SK-N-SH treated with all-trans-retinoic acid at 6 μM for 48 hours (cell line): Measurements from ENCODE around the gene C11orf52.

ENCODE experiments used
- ATAC-seq: fragments of 200-7000 bp; cut with Tn5 transposase; 3 replicates; pipeline ENCODE4 v1.9.1; 2020; ENCODE audit warnings: mild to moderate bottlenecking, moderate library complexity
- ARNTL ChIP-seq: fragments of 450-650 bp; formaldehyde crosslinking; IDR thresholded peaks from 2 replicates; pipeline ENCODE4 v1.5.0; 2020; ENCODE audit warnings: low read depth, mild to moderate bottlenecking, moderate library complexity, borderline replicate concordance
- BACH2 ChIP-seq: fragments of 250-450 bp; sonication (Bioruptor Pico); IDR thresholded peaks from 2 replicates; pipeline ENCODE4 v1.9.0; 2021; ENCODE audit warnings: mild to moderate bottlenecking, borderline replicate concordance
- CSDC2 ChIP-seq: fragments of 250-450 bp; sonication (Bioruptor Pico); IDR thresholded peaks from 2 replicates; pipeline ENCODE4 v1.5.0; 2020; ENCODE audit warnings: mild to moderate bottlenecking, moderate library complexity
- CSRNP3 ChIP-seq: fragments of 250-450 bp; sonication (Bioruptor Pico); IDR thresholded peaks from 2 replicates; pipeline ENCODE4 v1.5.1; 2021; ENCODE audit warnings: mild to moderate bottlenecking, moderate library complexity
- ESRRG ChIP-seq: fragments of 250-450 bp; sonication (Bioruptor Pico); IDR thresholded peaks from 2 replicates; pipeline ENCODE4 v1.6.1; 2021; ENCODE audit warnings: mild to moderate bottlenecking
- ISL1 ChIP-seq: fragments of 250-450 bp; sonication (Bioruptor Pico); IDR thresholded peaks from 2 replicates; pipeline ENCODE4 v2.1.2; 2022; ENCODE audit warnings: mild to moderate bottlenecking, moderate library complexity
- OSR1 ChIP-seq: fragments of 250-450 bp; sonication (Bioruptor Pico); IDR thresholded peaks from 2 replicates; pipeline ENCODE4 v1.8.0; 2022; ENCODE audit warnings: moderate library complexity, mild to moderate bottlenecking, inconsistent platforms
- RARB ChIP-seq: fragments of 250-450 bp; sonication (Bioruptor Pico); IDR thresholded peaks from 2 replicates; pipeline ENCODE4 v1.8.0; 2021; ENCODE audit warnings: mild to moderate bottlenecking, moderate library complexity
- SNAI2 ChIP-seq: fragments of 250-450 bp; sonication (Bioruptor Pico); IDR thresholded peaks from 2 replicates; pipeline ENCODE4 v1.5.0; 2020; ENCODE audit warnings: mild to moderate bottlenecking, moderate library complexity
- TCF4 ChIP-seq: fragments of 250-450 bp; sonication (Bioruptor Pico); IDR thresholded peaks from 2 replicates; pipeline ENCODE4 v1.8.0; 2021; ENCODE audit warnings: mild to moderate bottlenecking, moderate library complexity, borderline replicate concordance
- TOX ChIP-seq: fragments of 250-450 bp; sonication (Bioruptor Pico); IDR thresholded peaks from 2 replicates; pipeline ENCODE4 v1.8.0; 2021; ENCODE audit warnings: mild to moderate bottlenecking, moderate library complexity, borderline replicate concordance
- TSHZ2 ChIP-seq: fragments of 250-450 bp; sonication (Bioruptor Pico); IDR thresholded peaks from 2 replicates; pipeline ENCODE4 v1.5.0; 2020; ENCODE audit warnings: mild to moderate bottlenecking, moderate library complexity
- ZC3H10 ChIP-seq: fragments of 250-450 bp; sonication (Bioruptor Pico); IDR thresholded peaks from 2 replicates; pipeline ENCODE4 v1.5.1; 2021; ENCODE audit warnings: mild to moderate bottlenecking, moderate library complexity
- ZFP30 ChIP-seq: fragments of 450-650 bp; formaldehyde crosslinking; IDR thresholded peaks from 2 replicates; pipeline ENCODE4 v1.5.0; 2022; ENCODE audit warnings: mild to moderate bottlenecking, moderate library complexity
- ZNF565 ChIP-seq: fragments of 450-650 bp; formaldehyde crosslinking; conservative IDR thresholded peaks from 2 replicates; pipeline ENCODE4 v1.5.0; 2020; ENCODE audit warnings: low read depth, mild to moderate bottlenecking, moderate library complexity
- ZNF70 ChIP-seq: fragments of 450-650 bp; formaldehyde crosslinking; IDR thresholded peaks from 2 replicates; pipeline ENCODE4 v1.5.0; 2020; ENCODE audit warnings: mild to moderate bottlenecking, moderate library complexity
- ZNF8 ChIP-seq: fragments of 450-650 bp; formaldehyde crosslinking; IDR thresholded peaks from 2 replicates; pipeline ENCODE4 v1.5.0; 2020; ENCODE audit warnings: mild to moderate bottlenecking, moderate library complexity
- TF ChIP-seq, protein P1 (sequence below): fragments of 250-450 bp; sonication (Bioruptor Pico); IDR thresholded peaks from 2 replicates; pipeline ENCODE4 v1.8.0; 2021; ENCODE audit warnings: low read depth, mild to moderate bottlenecking, moderate library complexity, borderline replicate concordance
- TF ChIP-seq, protein P2 (sequence below): fragments of 250-450 bp; sonication (Bioruptor Pico); IDR thresholded peaks from 2 replicates; pipeline ENCODE4 v1.5.1; 2020; ENCODE audit warnings: low read depth, mild to moderate bottlenecking, moderate library complexity
- TF ChIP-seq, protein P3 (sequence below): fragments of 250-450 bp; sonication (Bioruptor Pico); IDR thresholded peaks from 2 replicates; pipeline ENCODE4 v1.8.0; 2020; ENCODE audit warnings: mild to moderate bottlenecking, moderate library complexity, borderline replicate concordance

The C11orf52 gene

DNA sequence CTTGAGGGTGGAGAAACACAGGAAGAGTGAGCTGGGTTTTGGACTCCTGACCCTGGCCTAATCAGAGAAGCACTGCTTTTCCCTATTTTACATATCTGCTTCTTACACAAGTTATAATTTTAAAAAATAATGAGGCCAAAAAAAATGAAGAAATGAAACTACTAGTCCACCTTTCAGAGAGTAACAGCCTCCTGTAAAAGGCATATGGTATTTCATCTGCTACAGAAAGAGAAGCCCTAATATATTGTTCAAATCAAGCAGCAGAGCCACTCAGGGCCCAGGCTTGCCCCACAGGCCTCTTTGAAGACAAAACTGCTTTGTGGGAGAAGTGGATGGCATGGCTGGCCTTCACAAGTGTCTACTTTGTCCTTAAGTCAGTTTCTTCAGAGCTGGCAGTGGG lies 28.4 kb downstream of the C11orf52 start:
- TF ChIP-seq ESRRG (no peak), CSRNP3 (no peak), ZNF8 (CRISPR knock-in tag) (no peak), RARB (no peak), TOX (no peak), ZFP30 (no peak), ZNF70 (no peak), ISL1 (no peak), BACH2 (no peak), TCF4 (CRISPR knock-in tag) (no peak), OSR1 (no peak), CSDC2 (CRISPR knock-in tag) (no peak)
- TF ChIP-seq, protein P1, sequence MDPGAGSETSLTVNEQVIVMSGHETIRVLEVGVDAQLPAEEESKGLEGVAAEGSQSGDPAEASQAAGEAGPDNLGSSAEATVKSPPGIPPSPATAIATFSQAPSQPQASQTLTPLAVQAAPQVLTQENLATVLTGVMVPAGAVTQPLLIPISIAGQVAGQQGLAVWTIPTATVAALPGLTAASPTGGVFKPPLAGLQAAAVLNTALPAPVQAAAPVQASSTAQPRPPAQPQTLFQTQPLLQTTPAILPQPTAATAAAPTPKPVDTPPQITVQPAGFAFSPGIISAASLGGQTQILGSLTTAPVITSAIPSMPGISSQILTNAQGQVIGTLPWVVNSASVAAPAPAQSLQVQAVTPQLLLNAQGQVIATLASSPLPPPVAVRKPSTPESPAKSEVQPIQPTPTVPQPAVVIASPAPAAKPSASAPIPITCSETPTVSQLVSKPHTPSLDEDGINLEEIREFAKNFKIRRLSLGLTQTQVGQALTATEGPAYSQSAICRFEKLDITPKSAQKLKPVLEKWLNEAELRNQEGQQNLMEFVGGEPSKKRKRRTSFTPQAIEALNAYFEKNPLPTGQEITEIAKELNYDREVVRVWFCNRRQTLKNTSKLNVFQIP (CRISPR knock-in tag) = no peak
- TF ChIP-seq, all 23 proteins: peak for 0
- ATAC-seq = no peak

GRCh38 chr11:111949519-111950426 lies 31.1 kb downstream of the C11orf52 start:
- ATAC-seq = no peak
- TF ChIP-seq, protein P2, sequence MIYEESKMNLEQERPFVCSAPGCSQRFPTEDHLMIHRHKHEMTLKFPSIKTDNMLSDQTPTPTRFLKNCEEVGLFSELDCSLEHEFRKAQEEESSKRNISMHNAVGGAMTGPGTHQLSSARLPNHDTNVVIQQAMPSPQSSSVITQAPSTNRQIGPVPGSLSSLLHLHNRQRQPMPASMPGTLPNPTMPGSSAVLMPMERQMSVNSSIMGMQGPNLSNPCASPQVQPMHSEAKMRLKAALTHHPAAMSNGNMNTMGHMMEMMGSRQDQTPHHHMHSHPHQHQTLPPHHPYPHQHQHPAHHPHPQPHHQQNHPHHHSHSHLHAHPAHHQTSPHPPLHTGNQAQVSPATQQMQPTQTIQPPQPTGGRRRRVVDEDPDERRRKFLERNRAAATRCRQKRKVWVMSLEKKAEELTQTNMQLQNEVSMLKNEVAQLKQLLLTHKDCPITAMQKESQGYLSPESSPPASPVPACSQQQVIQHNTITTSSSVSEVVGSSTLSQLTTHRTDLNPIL = no peak
- TF ChIP-seq ZNF565 (CRISPR knock-in tag) = no peak
- no peak for TF ChIP-seq ISL1
- no peak for TF ChIP-seq ESRRG
- TF ChIP-seq, protein P3, sequence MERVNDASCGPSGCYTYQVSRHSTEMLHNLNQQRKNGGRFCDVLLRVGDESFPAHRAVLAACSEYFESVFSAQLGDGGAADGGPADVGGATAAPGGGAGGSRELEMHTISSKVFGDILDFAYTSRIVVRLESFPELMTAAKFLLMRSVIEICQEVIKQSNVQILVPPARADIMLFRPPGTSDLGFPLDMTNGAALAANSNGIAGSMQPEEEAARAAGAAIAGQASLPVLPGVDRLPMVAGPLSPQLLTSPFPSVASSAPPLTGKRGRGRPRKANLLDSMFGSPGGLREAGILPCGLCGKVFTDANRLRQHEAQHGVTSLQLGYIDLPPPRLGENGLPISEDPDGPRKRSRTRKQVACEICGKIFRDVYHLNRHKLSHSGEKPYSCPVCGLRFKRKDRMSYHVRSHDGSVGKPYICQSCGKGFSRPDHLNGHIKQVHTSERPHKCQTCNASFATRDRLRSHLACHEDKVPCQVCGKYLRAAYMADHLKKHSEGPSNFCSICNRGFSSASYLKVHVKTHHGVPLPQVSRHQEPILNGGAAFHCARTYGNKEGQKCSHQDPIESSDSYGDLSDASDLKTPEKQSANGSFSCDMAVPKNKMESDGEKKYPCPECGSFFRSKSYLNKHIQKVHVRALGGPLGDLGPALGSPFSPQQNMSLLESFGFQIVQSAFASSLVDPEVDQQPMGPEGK (CRISPR knock-in tag) = no peak
- TF ChIP-seq ZC3H10 (CRISPR knock-in tag) = no peak
- TF ChIP-seq ZNF70 = no peak
- no peak for TF ChIP-seq ZNF8 (CRISPR knock-in tag)
- no peak for TF ChIP-seq TCF4 (CRISPR knock-in tag)
- TF ChIP-seq BACH2 = no peak
- TF ChIP-seq CSRNP3 = no peak
- TF ChIP-seq CSDC2 (CRISPR knock-in tag) = no peak
- no peak for TF ChIP-seq ZFP30
- no peak for TF ChIP-seq RARB
- TF ChIP-seq TSHZ2 (CRISPR knock-in tag) = no peak
- TF ChIP-seq, protein P1 (CRISPR knock-in tag) = no peak
- TF ChIP-seq TOX = no peak
- no peak for TF ChIP-seq ARNTL (CRISPR knock-in tag)
- TF ChIP-seq SNAI2 (CRISPR knock-in tag) = no peak
- TF ChIP-seq OSR1 = no peak
